ENCODE data around the gene BSPH1. TPM values are rescaled to one million over a fixed set of nuclear protein-coding genes. Genes with fewer than 3 reads are reported as not detected.

BSPH1 gene
- total and polyA plus RNA-seq, 2 of the 13 experiments (the other 11 are each of a cell fraction or from before 2014, with no cell fraction given): not detected

DNA sequence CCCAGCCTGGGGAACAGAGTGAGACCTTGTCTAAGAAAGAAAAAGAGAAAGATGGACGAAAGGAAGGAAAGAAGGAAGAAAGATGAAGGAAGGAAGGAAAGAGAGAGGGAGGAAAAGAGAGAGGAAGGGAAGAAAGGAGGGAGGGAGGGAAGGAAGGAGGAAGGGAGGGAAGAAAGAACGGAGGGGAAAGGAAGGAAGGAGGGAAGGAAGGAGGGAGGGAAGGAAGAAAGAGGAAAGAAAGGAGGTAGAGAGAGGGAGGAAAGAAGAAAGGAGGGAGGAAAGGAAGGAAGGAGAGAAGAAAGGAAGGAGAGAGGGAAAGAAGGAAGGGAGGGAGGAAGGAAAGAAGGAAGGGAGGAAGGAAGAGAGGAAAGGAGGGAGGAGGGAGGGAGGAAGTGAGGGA, 31.0 kb upstream of the BSPH1 start (continued):
- TF ChIP-seq, protein P1, sequence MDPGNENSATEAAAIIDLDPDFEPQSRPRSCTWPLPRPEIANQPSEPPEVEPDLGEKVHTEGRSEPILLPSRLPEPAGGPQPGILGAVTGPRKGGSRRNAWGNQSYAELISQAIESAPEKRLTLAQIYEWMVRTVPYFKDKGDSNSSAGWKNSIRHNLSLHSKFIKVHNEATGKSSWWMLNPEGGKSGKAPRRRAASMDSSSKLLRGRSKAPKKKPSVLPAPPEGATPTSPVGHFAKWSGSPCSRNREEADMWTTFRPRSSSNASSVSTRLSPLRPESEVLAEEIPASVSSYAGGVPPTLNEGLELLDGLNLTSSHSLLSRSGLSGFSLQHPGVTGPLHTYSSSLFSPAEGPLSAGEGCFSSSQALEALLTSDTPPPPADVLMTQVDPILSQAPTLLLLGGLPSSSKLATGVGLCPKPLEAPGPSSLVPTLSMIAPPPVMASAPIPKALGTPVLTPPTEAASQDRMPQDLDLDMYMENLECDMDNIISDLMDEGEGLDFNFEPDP (CRISPR knock-in tag; conservative IDR thresholded peaks at IDR 0.05): no peak
- no peak for TF ChIP-seq PLRG1 (conservative IDR thresholded peaks at IDR 0.05)
- TF ChIP-seq, protein P2, sequence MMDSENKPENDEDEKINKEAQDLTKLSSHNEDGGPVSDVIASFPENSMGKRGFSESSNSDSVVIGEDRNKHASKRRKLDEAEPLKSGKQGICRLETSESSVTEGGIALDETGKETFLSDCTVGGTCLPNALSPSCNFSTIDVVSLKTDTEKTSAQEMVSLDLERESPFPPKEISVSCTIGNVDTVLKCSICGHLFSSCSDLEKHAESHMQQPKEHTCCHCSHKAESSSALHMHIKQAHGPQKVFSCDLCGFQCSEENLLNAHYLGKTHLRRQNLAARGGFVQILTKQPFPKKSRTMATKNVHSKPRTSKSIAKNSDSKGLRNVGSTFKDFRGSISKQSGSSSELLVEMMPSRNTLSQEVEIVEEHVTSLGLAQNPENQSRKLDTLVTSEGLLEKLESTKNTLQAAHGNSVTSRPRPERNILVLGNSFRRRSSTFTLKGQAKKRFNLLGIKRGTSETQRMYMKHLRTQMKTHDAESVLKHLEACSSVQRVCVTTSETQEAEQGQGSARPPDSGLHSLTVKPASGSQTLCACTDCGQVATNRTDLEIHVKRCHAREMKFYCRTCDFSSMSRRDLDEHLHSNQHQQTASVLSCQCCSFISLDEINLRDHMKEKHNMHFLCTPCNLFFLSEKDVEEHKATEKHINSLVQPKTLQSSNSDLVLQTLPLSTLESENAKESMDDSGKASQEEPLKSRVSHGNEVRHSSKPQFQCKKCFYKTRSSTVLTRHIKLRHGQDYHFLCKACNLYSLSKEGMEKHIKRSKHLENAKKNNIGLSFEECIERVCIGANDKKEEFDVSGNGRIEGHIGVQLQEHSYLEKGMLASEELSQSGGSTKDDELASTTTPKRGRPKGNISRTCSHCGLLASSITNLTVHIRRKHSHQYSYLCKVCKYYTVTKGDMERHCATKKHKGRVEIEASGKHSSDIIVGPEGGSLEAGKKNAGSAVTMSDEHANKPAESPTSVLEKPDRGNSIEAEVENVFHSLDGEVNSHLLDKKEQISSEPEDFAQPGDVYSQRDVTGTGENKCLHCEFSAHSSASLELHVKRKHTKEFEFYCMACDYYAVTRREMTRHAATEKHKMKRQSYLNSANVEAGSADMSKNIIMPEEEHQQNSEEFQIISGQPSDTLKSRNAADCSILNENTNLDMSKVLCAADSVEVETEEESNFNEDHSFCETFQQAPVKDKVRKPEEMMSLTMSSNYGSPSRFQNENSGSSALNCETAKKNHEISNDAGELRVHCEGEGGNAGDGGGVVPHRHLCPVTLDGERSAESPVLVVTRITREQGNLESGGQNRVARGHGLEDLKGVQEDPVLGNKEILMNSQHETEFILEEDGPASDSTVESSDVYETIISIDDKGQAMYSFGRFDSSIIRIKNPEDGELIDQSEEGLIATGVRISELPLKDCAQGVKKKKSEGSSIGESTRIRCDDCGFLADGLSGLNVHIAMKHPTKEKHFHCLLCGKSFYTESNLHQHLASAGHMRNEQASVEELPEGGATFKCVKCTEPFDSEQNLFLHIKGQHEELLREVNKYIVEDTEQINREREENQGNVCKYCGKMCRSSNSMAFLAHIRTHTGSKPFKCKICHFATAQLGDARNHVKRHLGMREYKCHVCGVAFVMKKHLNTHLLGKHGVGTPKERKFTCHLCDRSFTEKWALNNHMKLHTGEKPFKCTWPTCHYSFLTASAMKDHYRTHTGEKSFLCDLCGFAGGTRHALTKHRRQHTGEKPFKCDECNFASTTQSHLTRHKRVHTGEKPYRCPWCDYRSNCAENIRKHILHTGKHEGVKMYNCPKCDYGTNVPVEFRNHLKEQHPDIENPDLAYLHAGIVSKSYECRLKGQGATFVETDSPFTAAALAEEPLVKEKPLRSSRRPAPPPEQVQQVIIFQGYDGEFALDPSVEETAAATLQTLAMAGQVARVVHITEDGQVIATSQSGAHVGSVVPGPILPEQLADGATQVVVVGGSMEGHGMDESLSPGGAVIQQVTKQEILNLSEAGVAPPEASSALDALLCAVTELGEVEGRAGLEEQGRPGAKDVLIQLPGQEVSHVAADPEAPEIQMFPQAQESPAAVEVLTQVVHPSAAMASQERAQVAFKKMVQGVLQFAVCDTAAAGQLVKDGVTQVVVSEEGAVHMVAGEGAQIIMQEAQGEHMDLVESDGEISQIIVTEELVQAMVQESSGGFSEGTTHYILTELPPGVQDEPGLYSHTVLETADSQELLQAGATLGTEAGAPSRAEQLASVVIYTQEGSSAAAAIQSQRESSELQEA (CRISPR knock-in tag; IDR thresholded peaks at IDR 0.05; ENCODE audit: not compliant biosample characterization): no peak

DNA sequence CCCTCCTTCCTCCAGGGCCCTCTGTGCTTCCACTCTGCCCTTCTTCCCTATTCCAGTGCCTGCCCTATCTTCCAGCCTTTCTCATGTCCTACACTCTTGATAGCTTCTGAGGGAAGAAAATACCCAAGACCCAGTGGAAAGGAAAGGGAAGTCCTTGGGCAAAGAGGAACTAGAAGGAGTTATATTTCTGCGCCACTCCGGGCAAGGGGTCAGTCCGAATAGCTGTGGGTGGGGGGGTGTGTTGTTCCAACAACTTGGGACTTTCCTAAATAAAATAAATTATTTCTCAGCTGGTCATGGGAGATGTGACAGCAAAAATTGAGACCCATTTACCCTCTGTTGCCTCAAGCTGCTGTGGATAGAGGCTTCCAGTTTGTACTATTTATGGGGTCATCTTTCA, 28.7 kb upstream of the BSPH1 start:
- no peaks in the 10 kb centered on the region for H3K4me1 ChIP-seq (ENCODE audit: insufficient read depth, low read length)
- TF ChIP-seq GATAD1 (CRISPR knock-in tag; IDR thresholded peaks at IDR 0.05) (no peak), MAFK (conservative IDR thresholded peaks at IDR 0.05 in 1 of 2, IDR thresholded peaks at IDR 0.05 in 1 of 2; ENCODE audit: low read length in 2 of 2) (no peak), EZH2 (conservative IDR thresholded peaks at IDR 0.05; ENCODE audit: low read depth, low read length) (no peak), ZNF605 (CRISPR knock-in tag; IDR thresholded peaks at IDR 0.05) (no peak), NFIB (CRISPR knock-in tag; IDR thresholded peaks at IDR 0.05; ENCODE audit: borderline replicate concordance) (no peak), CEBPB (IDR thresholded peaks at IDR 0.05; ENCODE audit: borderline replicate concordance, low read depth, low read length) (no peak), GZF1 (CRISPR knock-in tag; IDR thresholded peaks at IDR 0.05) (no peak), ZNF552 (CRISPR knock-in tag; IDR thresholded peaks at IDR 0.05; ENCODE audit: borderline replicate concordance) (no peak), RFX5 (IDR thresholded peaks at IDR 0.05; ENCODE audit: low read depth, low read length) (no peak)
- TF ChIP-seq, protein P3, sequence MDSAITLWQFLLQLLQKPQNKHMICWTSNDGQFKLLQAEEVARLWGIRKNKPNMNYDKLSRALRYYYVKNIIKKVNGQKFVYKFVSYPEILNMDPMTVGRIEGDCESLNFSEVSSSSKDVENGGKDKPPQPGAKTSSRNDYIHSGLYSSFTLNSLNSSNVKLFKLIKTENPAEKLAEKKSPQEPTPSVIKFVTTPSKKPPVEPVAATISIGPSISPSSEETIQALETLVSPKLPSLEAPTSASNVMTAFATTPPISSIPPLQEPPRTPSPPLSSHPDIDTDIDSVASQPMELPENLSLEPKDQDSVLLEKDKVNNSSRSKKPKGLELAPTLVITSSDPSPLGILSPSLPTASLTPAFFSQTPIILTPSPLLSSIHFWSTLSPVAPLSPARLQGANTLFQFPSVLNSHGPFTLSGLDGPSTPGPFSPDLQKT (CRISPR knock-in tag; IDR thresholded peaks at IDR 0.05; ENCODE audit: borderline replicate concordance): no peak

More for the DNA sequence above, 28.7 kb upstream of the BSPH1 start:
- 80% methylated on average over 3 of the region's 3 CpGs for WGBS (ENCODE audit: low lambda C conversion rate)
- Histone ChIP-seq H3K27me3 (ENCODE audit: control insufficient read depth in 1 of 2, insufficient read depth in 2 of 2, low read length in 2 of 2) (peaks cover 1 to 21% of the 10 kb centered on the region in 2 experiments; a peak in 3 of 5 replicates), H3K9me3 (ENCODE audit: low read length) (no peaks in the 10 kb centered on the region), H3K36me3 (replicated peaks in 1 of 2; ENCODE audit: control insufficient read depth in 1 of 2, insufficient read depth in 2 of 2, low read length in 2 of 2) (no peaks in the 10 kb centered on the region), H3K4me2 (ENCODE audit: low read depth, low read length) (no peak overlapping the region), H3K9ac (ENCODE audit: insufficient read depth, low read depth, low read length) (no peak overlapping the region), H3K79me2 (ENCODE audit: insufficient read depth, low read length) (no peaks in the 10 kb centered on the region), H3K4me3 (replicated peaks in 1 of 3; ENCODE audit: insufficient read depth in 1 of 3, low read depth in 2 of 3, low read length in 3 of 3) (no peak overlapping the region), H4K20me1 (ENCODE audit: insufficient read depth, low read length) (no peaks in the 10 kb centered on the region), H2AFZ (ENCODE audit: low read length) (no peak overlapping the region), H3K27ac (ENCODE audit: extremely low read length, insufficient read depth, low read length) (no peak overlapping the region)
- DNase-seq (ENCODE audit: low spot score): no peak
- no TSS peak for BruUV-seq (replicated peaks)
- no peak for ATAC-seq
- CTCF ChIA-PET (ENCODE audit: low intra/inter-chr PET ratio, low total read pairs): no interaction called here
- intact Hi-C loops (cut with micrococcal nuclease; ENCODE audit: unreplicated experiment) (no loop called here), in situ Hi-C loops (cut with HindIII; ENCODE audit: extremely low pct_ligation_motif_present, low pct_unique_long_range_greater_than_20kb) (no loop called here)
- POLR2A ChIA-PET: no interaction called here
- no peak for FAIRE-seq
